ENCODE results near the gene TNKS2.
"Not testable (repeated sequence)": the region's sequence is repeated elsewhere in the genome, so short reads cannot be mapped to it uniquely, and the experiment has no call there.

The TNKS2 gene

DNA sequence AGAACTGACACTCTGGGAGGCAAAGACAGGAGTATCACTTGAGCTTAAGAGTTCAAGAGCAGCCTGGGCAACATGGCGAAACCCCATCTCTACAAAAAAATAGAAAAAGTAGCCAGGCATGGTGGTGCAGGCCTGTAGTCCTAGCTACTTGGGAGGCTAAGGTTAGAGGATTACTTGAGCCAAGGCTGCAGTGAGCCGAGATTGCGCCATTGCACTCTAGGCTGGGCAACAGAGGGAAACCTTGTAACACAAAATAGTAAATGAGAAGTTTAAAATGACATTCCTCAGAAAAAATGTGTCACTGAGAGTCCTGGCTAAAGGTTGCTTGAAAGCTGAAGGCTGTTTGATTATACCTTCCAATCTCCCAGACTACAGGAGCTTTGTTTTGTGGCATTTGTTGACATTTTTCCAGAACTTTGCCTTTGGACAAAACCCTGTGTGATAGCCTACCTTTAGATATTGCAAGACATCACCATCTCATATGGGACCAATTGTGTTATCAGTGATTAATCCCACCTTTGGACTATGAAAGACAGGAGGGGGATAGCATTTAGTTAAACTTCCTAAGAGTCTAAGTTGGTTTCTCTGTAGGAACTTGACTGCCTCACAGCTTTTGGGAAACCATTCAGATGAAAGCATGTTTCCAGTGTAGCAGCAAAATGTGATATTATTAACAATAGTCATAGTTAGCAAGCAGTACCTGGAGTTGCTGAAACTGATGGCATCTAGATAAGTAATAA lies 5.3 kb downstream of the TNKS2 start:
- no peaks in the 10 kb centered on the region for H3K27me3 ChIP-seq (replicated peaks; ENCODE audit: control insufficient read depth, insufficient read depth, low read length)
- DNase-seq (ENCODE audit: extremely low read depth, insufficient read length), result no peak
- H3K36me3 ChIP-seq (ENCODE audit: control insufficient read depth, insufficient read depth, low read length), result no peaks in the 10 kb centered on the region
- TF ChIP-seq, protein P1, sequence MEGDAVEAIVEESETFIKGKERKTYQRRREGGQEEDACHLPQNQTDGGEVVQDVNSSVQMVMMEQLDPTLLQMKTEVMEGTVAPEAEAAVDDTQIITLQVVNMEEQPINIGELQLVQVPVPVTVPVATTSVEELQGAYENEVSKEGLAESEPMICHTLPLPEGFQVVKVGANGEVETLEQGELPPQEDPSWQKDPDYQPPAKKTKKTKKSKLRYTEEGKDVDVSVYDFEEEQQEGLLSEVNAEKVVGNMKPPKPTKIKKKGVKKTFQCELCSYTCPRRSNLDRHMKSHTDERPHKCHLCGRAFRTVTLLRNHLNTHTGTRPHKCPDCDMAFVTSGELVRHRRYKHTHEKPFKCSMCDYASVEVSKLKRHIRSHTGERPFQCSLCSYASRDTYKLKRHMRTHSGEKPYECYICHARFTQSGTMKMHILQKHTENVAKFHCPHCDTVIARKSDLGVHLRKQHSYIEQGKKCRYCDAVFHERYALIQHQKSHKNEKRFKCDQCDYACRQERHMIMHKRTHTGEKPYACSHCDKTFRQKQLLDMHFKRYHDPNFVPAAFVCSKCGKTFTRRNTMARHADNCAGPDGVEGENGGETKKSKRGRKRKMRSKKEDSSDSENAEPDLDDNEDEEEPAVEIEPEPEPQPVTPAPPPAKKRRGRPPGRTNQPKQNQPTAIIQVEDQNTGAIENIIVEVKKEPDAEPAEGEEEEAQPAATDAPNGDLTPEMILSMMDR (IDR thresholded peaks at IDR 0.05; ENCODE audit: insufficient read depth, low read length, poor library complexity, severe bottlenecking), result no peak
- no peak overlapping the region for H3K4me3 ChIP-seq (replicated peaks; ENCODE audit: low read depth, low read length)

- Histone ChIP-seq H3K27me3 (replicated peaks; ENCODE audit: control insufficient read depth, insufficient read depth, low read length) (no peaks in the 10 kb centered on the region), H3K36me3 (ENCODE audit: control insufficient read depth, insufficient read depth, low read length) (no peaks in the 10 kb centered on the region), H3K4me3 (replicated peaks; ENCODE audit: low read depth, low read length) (no peak overlapping the region)
- TF ChIP-seq, protein P1 (IDR thresholded peaks at IDR 0.05; ENCODE audit: insufficient read depth, low read length, poor library complexity, severe bottlenecking), result no peak
- no peak for DNase-seq (ENCODE audit: extremely low read depth, insufficient read length)
Measured at GRCh38 chr10:91804126-91804510, 5.9 kb downstream of the TNKS2 start.

DNA sequence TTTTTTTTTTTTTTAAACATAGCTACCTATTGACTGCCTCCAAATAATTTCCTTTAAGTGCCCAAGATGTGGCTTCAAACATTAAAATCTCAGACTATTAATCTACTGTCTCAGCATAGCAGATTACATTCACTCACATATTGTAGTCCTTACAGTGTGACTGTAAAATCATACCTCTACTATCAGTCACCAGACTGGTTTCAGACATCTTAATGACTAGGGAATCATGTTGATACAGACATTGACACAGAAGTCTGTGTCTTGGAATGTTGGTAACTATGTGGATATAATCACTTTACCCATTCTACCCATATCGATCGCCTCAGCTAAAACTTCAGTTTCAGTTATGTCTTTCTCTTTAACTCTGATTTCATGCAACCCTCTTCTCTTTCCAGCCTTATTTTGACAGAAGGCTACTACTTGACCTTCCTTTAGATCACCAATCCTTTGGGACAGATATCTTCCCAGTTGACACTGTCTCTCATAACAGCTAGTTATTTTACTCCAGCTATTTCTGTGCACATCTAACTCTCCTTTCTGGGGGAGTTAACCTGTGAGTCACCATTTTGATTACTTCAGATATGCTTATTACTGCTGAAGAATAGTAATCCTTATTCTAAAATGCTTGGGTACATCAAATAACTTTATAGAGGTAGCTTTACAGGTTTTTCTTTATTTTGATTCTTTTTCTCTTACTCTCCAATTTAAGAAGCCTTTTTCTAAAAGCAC lies 7.0 kb downstream of the TNKS2 start:
- DNase-seq (ENCODE audit: extremely low read depth, insufficient read length), result no peak
- Histone ChIP-seq H3K4me3 (replicated peaks; ENCODE audit: low read depth, low read length) (no peak overlapping the region), H3K36me3 (ENCODE audit: control insufficient read depth, insufficient read depth, low read length) (no peaks in the 10 kb centered on the region), H3K27me3 (replicated peaks; ENCODE audit: control insufficient read depth, insufficient read depth, low read length) (no peaks in the 10 kb centered on the region)
- TF ChIP-seq, protein P1 (IDR thresholded peaks at IDR 0.05; ENCODE audit: insufficient read depth, low read length, poor library complexity, severe bottlenecking), result no peak

GRCh38 chr10:91807264-91807663 lies 9.0 kb downstream of the TNKS2 start:
- H3K36me3 ChIP-seq (ENCODE audit: control insufficient read depth, insufficient read depth, low read length); DNase-seq (ENCODE audit: extremely low read depth, insufficient read length); H3K4me3 ChIP-seq (replicated peaks; ENCODE audit: low read depth, low read length); H3K27me3 ChIP-seq (replicated peaks; ENCODE audit: control insufficient read depth, insufficient read depth, low read length): not testable (repeated sequence)

DNA sequence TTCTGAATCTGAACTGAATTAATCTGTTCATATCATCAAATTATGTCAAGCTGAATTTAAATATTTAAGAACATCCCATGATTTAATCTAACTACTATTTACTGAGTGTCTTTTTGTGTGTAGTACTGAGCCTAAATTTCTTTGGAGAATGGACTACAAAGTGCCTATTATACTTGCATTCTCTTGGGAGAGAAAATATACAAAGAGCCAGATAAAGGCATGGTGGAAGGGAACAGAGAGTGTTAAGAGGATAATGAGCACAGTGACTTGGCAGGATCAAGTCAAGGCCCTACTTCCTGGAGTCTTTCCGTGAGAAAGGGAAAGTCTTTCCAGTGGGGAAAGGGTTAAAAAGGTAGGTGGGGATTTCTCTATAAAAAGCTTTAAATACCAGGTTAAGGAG lies 15.0 kb downstream of the TNKS2 start:
- TF ChIP-seq, protein P1 (IDR thresholded peaks at IDR 0.05; ENCODE audit: insufficient read depth, low read length, poor library complexity, severe bottlenecking), result no peak
- Histone ChIP-seq H3K4me3 (replicated peaks; ENCODE audit: low read depth, low read length) (no peak overlapping the region), H3K36me3 (ENCODE audit: control insufficient read depth, insufficient read depth, low read length) (no peaks in the 10 kb centered on the region; the same call in 1 of the 2 replicates), H3K27me3 (replicated peaks; ENCODE audit: control insufficient read depth, insufficient read depth, low read length) (no peaks in the 10 kb centered on the region)
- DNase-seq (ENCODE audit: extremely low read depth, insufficient read length), result no peak

GRCh38 chr10:91816981-91817380 lies 18.8 kb downstream of the TNKS2 start:
- TF ChIP-seq, protein P1 (IDR thresholded peaks at IDR 0.05; ENCODE audit: insufficient read depth, low read length, poor library complexity, severe bottlenecking), result no peak
- Histone ChIP-seq H3K27me3 (replicated peaks; ENCODE audit: control insufficient read depth, insufficient read depth, low read length) (no peaks in the 10 kb centered on the region), H3K4me3 (replicated peaks; ENCODE audit: low read depth, low read length) (no peak overlapping the region), H3K36me3 (ENCODE audit: control insufficient read depth, insufficient read depth, low read length) (peaks cover 4% of the 10 kb centered on the region)
- no peak for DNase-seq (ENCODE audit: extremely low read depth, insufficient read length)

Data from GM06990 (cell line).